ENCODE results near the gene SEMA3D. TPM values are rescaled to one million over a fixed set of nuclear protein-coding genes. Genes with fewer than 3 reads are reported as not detected.

SEMA3D gene
- total RNA-seq, 3 donors from 2014 or later, result 1.5 to 5.4 (median 2.1) TPM

DNA sequence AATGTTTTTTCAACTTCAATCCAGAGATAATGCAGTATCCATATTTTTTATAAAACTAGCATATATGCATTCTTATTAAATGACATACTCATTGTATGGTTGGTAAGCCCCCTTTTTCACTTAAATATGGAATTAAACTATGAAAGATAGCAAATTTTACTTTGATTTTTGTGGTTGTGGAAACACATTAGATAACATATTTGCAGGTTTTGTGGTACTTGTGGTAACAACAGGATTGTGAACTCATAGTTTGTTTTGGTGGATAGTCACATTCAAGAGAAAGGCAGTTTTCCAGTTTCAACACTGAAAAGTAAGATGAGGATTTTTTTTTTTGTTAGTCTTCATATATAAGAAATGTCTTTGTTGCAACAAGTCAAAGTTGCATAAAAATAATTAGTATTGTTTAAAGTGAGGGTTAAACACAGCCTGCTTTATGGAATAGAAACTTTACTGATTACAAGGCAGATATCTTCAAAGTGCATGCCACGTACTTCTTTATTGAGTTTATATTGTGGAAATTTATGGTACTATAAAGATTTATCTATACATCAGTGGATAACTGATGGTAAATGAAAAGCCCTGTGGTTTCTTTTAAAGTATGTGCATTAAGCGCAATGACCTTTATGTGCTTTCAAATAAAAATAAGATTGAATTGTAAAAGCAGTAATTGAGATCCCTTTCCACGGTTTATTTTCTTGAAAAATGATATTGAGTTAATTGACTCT, 39.7 kb upstream of the SEMA3D start:
- no peak overlapping the region for H3K4me3 ChIP-seq
- TF ChIP-seq, protein P1, sequence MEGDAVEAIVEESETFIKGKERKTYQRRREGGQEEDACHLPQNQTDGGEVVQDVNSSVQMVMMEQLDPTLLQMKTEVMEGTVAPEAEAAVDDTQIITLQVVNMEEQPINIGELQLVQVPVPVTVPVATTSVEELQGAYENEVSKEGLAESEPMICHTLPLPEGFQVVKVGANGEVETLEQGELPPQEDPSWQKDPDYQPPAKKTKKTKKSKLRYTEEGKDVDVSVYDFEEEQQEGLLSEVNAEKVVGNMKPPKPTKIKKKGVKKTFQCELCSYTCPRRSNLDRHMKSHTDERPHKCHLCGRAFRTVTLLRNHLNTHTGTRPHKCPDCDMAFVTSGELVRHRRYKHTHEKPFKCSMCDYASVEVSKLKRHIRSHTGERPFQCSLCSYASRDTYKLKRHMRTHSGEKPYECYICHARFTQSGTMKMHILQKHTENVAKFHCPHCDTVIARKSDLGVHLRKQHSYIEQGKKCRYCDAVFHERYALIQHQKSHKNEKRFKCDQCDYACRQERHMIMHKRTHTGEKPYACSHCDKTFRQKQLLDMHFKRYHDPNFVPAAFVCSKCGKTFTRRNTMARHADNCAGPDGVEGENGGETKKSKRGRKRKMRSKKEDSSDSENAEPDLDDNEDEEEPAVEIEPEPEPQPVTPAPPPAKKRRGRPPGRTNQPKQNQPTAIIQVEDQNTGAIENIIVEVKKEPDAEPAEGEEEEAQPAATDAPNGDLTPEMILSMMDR (IDR thresholded peaks at IDR 0.05), result no peak
- ATAC-seq, result no peak

DNA sequence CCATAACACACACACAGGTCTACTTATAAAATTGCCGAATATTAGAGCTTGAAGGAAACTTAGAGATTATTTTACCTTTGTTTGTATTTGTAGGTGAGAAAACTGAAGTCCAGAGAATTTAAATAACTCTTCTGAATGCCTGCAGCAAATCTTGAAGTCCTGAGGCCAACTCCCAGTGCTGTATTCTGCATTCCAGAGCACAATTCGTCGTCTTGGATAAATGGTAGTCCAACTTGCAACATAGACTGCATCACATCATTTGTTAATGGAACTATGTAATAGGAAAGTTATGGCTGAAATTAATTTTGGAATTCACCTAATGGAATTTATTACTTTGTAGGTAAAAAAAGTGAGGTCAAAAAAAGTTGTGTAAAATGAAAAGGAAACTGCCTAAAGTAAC, 37.3 kb upstream of the SEMA3D start:
- TF ChIP-seq, protein P1 (IDR thresholded peaks at IDR 0.05), result no peak
- intact Hi-C loops (cut with DNase I, micrococcal nuclease), result no loop called here

More for the DNA sequence above, 39.7 kb upstream of the SEMA3D start:
- Histone ChIP-seq H3K9me3 (no peaks in the 10 kb centered on the region), H3K36me3 (ENCODE audit: low read depth) (no peaks in the 10 kb centered on the region), H3K4me1 (ENCODE audit: low read depth) (no peaks in the 10 kb centered on the region)
- intact Hi-C loops (cut with DNase I, micrococcal nuclease), result no loop called here
- DNase-seq, result no peak

GRCh38 chr7:85222522-85222921, 35.7 kb upstream of the SEMA3D start:
- ATAC-seq (no peak), DNase-seq (no peak)
- Histone ChIP-seq H3K4me1 (ENCODE audit: low read depth) (no peaks in the 10 kb centered on the region), H3K36me3 (ENCODE audit: low read depth) (no peaks in the 10 kb centered on the region), H3K9me3 (no peaks in the 10 kb centered on the region), H3K4me3 (no peak overlapping the region)
- TF ChIP-seq, protein P1 (IDR thresholded peaks at IDR 0.05), result no peak
- intact Hi-C loops (cut with DNase I, micrococcal nuclease), result no loop called here

More for the DNA sequence above, 37.3 kb upstream of the SEMA3D start:
- no peaks in the 10 kb centered on the region for H3K9me3 ChIP-seq
- H3K36me3 ChIP-seq (ENCODE audit: low read depth), result no peaks in the 10 kb centered on the region
- ATAC-seq, result no peak
- H3K4me1 ChIP-seq (ENCODE audit: low read depth), result no peaks in the 10 kb centered on the region
- DNase-seq, result no peak
- H3K4me3 ChIP-seq, result no peak overlapping the region

- Histone ChIP-seq H3K4me1 (ENCODE audit: low read depth) (no peaks in the 10 kb centered on the region), H3K36me3 (ENCODE audit: low read depth) (no peaks in the 10 kb centered on the region), H3K9me3 (no peaks in the 10 kb centered on the region), H3K4me3 (no peak overlapping the region)
- intact Hi-C loops (cut with DNase I, micrococcal nuclease), result no loop called here
- TF ChIP-seq, protein P1 (IDR thresholded peaks at IDR 0.05), result no peak
- DNase-seq (no peak), ATAC-seq (no peak)
These were observed 34.9 kb upstream of the SEMA3D start for GRCh38 chr7:85221796-85222195.

DNA sequence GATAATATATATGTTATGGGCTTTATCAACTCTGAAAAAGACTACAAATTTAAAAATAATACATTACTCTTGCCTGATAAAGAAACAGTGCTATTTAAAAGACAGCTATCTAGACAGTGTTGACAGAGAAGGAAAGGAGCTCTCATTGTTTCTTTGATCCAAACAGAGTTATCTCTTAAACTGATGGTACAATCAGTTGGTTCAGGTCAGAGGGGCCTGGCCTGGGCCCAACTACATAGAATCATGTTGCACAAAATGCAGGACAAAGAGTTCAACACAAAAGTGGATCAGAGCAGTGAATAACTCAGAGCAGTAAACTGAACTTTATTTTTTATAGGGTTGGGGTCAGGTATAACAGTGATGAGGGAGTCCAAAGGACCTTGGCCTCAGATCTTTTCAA, 33.8 kb upstream of the SEMA3D start:
- intact Hi-C loops (cut with DNase I, micrococcal nuclease), result no loop called here
- Histone ChIP-seq H3K4me3 (no peak overlapping the region), H3K9me3 (no peaks in the 10 kb centered on the region), H3K36me3 (ENCODE audit: low read depth) (no peaks in the 10 kb centered on the region), H3K4me1 (ENCODE audit: low read depth) (no peaks in the 10 kb centered on the region)
- TF ChIP-seq, protein P1 (IDR thresholded peaks at IDR 0.05), result no peak
- ATAC-seq (no peak), DNase-seq (no peak)
